HG02840 (cell line): ENCODE results near the gene CYS1.

Experiments
- ATAC-seq: cut with Tn5 transposase; IDR thresholded peaks from one replicate; pipeline ENCODE4 v1.9.1; 2021; ENCODE audit warnings: mild to moderate bottlenecking, moderate library complexity, moderate number of reproducible peaks; ENCODE audit not compliant: unreplicated experiment, low FRiP score

Gene CYS1

GRCh38 chr2:10073706-10074105 is 6.5 kb downstream of the CYS1 start:
- no peak for ATAC-seq

- ATAC-seq = no peak
These were observed 7.3 kb downstream of the CYS1 start for GRCh38 chr2:10072656-10073480.

- no peak for ATAC-seq
These were observed 8.6 kb downstream of the CYS1 start for GRCh38 chr2:10071595-10071994.

- no peak for ATAC-seq
These were observed 9.0 kb downstream of the CYS1 start for GRCh38 chr2:10071176-10071575.

- ATAC-seq = no peak
These were observed 12.3 kb downstream of the CYS1 start for GRCh38 chr2:10067881-10068280.

- ATAC-seq = no peak
These were observed 12.9 kb downstream of the CYS1 start for GRCh38 chr2:10067330-10067729.

GRCh38 chr2:10065773-10066055 is 14.5 kb downstream of the CYS1 start:
- no peak for ATAC-seq

GRCh38 chr2:10064932-10065772 is 15.1 kb downstream of the CYS1 start:
- ATAC-seq = no peak

GRCh38 chr2:10063566-10063965 is 16.6 kb downstream of the CYS1 start:
- ATAC-seq = no peak

GRCh38 chr2:10062931-10063365 is 17.3 kb downstream of the CYS1 start:
- no peak for ATAC-seq

- ATAC-seq = no peak
These were observed 18.8 kb downstream of the CYS1 start for GRCh38 chr2:10061221-10061925.

- no peak for ATAC-seq
These were observed 20.5 kb downstream of the CYS1 start for GRCh38 chr2:10059552-10060335.

GRCh38 chr2:10059016-10059351 is 21.2 kb downstream of the CYS1 start:
- ATAC-seq = no peak

- no peak for ATAC-seq
These were observed 21.8 kb downstream of the CYS1 start for GRCh38 chr2:10058251-10059015.

GRCh38 chr2:10057231-10058107 is 22.7 kb downstream of the CYS1 start:
- ATAC-seq = no peak

GRCh38 chr2:10056439-10056838 is 23.8 kb downstream of the CYS1 start:
- no peak for ATAC-seq

- no peak for ATAC-seq
These were observed 25.2 kb downstream of the CYS1 start for GRCh38 chr2:10054976-10055375.

GRCh38 chr2:10054424-10054823 is 25.8 kb downstream of the CYS1 start:
- ATAC-seq = no peak

- ATAC-seq = no peak
These were observed 26.9 kb downstream of the CYS1 start for GRCh38 chr2:10053351-10053750.
